NCI-H1694 treated with DMSO at 0.1 percent for 48 hours (cell line): Measurements from ENCODE around the gene SLFN13.
"Not testable (repeated sequence)": the region's sequence is repeated elsewhere in the genome, so short reads cannot be mapped to it uniquely, and the experiment has no call there.

Experiments
- DNase-seq: peaks from one replicate; lab custom pipeline; 2025; lab: John Stamatoyannopoulos, UW

SLFN13 gene, protein sequence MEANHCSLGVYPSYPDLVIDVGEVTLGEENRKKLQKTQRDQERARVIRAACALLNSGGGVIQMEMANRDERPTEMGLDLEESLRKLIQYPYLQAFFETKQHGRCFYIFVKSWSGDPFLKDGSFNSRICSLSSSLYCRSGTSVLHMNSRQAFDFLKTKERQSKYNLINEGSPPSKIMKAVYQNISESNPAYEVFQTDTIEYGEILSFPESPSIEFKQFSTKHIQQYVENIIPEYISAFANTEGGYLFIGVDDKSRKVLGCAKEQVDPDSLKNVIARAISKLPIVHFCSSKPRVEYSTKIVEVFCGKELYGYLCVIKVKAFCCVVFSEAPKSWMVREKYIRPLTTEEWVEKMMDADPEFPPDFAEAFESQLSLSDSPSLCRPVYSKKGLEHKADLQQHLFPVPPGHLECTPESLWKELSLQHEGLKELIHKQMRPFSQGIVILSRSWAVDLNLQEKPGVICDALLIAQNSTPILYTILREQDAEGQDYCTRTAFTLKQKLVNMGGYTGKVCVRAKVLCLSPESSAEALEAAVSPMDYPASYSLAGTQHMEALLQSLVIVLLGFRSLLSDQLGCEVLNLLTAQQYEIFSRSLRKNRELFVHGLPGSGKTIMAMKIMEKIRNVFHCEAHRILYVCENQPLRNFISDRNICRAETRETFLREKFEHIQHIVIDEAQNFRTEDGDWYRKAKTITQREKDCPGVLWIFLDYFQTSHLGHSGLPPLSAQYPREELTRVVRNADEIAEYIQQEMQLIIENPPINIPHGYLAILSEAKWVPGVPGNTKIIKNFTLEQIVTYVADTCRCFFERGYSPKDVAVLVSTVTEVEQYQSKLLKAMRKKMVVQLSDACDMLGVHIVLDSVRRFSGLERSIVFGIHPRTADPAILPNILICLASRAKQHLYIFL

GRCh38 chr17:35448214-35448898 is at the start of gene SLFN13:
Gene SLFN13 (minus strand): TSS chr17:35448766. CDS start chr17:35445680, 3,086 bp downstream.
- DNase-seq: no peak

GRCh38 chr17:35496451-35497290 is 48.1 kb upstream of the SLFN13 start:
- no peak for DNase-seq

DNA sequence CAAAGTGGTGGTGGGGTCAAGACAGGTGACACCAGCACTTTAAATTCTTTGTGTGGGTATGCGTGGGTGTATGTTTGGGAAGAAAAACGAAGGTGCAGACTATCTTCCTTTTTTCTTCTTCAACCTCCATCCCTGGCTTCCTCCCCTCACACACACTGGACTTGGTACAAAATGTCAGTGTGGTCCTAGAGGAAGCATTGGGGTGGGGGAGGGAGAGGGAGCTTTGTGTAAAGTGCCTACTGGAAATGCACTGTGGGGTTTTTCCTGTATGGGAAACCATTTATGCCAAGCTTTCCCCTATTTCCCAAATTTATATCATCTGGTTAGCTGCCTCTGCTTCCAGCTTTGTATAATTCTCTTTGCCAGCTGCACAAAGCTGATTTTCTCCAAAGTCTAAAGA is 44.5 kb upstream of the SLFN13 start:
- DNase-seq: no peak

DNA sequence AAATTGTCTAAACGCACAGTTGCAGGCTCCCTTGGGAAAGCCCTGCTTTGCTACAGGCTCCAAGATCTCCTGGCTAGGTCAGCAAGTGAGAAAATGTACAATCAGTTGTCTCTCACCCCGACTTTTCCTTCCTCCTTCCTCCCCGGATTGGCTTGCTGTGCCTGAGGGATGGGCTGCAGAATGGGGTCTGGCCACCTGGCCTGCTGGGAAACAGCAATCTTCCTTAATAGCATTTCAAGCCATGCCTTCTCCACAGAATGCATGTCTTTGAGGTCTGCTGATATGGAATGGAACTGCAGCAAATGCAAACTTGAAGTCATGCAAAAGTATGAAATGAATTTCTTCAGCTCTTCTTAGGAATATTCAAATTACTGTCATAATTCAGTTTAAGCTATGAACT is 42.9 kb upstream of the SLFN13 start:
- DNase-seq: no peak

- DNase-seq: no peak
These were observed 41.4 kb upstream of the SLFN13 start for GRCh38 chr17:35489944-35490343.

- no peak for DNase-seq
These were observed 40.4 kb upstream of the SLFN13 start for GRCh38 chr17:35488991-35489390.

GRCh38 chr17:35486920-35487732 is 38.6 kb upstream of the SLFN13 start:
- DNase-seq: no peak

GRCh38 chr17:35479271-35479670 is 30.7 kb upstream of the SLFN13 start:
- DNase-seq: no peak

DNA sequence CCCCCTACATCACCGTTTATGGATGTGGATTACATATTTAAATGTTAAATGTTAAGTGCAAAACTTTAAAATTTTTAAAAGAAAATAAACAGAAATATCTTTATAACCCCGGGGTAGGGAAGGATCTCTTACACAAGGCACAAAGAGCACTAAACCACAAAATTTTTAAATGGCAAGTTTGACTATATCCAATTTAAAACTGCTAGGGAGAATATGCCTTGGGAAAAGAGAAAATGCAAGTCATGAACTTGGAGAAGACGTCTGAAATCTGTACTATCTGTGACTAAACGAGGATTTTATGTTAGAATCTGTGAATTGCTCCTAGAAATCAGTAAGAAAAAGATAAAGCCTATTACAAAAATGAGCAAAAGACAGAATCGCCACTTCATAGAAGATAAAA is 28.7 kb upstream of the SLFN13 start:
- no peak for DNase-seq

DNA sequence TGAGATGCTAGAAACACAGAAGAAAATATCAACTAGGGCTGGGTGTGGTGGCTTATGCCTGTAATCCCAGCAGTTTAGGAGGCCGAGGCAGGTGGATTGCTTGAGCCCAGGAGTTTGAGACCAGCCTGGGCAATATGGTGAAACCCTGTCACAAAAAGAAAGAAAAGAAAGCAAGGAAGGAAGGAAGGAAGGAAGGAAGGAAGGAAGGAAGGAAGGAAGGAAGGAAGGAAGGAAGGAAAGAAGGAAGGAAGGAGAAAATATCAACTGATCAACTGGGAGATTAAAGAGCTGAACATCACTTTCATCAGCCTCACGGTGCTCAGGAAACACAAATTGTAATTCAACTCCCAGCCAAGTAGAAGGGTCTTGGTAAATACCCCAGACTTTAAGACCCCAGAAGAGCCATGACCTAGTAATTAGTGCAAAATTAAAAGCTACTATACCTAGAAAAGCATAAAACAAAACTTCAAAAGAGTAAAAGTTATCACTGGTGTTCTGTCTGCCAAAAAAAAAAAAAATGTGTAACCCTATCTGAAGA is 27.8 kb upstream of the SLFN13 start:
- no peak for DNase-seq

GRCh38 chr17:35468475-35468874 is 19.9 kb upstream of the SLFN13 start:
- no peak for DNase-seq

- no peak for DNase-seq
These were observed 19.3 kb upstream of the SLFN13 start for GRCh38 chr17:35467824-35468223.

DNA sequence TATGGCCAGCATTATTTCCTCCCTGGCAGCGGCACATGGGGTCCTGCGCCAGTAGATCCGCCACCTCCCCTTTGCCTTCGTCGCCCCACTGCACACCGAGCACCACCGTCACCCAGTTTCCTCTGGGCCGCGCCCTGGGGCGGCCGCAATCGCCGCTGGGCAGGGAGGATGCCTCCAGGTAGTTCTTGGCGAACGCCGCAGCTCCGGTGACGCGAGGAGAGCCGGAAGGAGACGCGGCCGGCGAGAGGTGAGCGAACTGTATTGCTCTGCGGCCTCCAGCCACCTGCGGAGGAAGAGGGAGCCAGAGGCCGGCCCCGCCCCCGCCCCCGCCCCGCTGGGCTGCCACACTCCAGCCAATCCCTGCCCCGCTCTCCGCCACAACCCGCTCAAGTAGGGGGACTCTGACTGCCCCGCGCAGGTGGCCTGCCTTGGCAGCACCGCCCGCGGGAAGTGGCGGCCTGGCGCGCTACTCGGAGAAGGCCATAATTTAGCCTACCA is 11.8 kb upstream of the SLFN13 start:
- DNase-seq: no peak

DNA sequence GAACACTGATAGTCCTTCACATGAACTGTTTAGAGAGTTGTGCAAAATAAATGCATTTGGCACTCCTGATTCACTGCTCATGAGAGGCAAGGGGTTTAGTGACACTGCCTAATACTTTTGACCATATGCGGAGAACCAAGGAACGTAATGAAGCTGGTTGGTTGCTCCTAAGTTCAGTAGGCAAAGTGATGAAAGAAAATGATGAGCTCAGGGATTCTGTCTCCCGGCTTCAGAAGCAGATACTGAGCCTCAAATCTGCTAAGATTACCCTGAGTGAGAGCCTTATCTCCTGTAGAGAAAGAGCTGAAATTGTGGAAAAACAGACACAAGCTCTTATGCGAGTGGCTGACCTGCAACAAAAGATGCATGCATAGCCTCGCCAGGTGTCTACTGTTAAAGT is 5.5 kb upstream of the SLFN13 start:
- not testable (repeated sequence) for DNase-seq

- DNase-seq: no peak
These were observed 4.6 kb upstream of the SLFN13 start for GRCh38 chr17:35453171-35453570.

GRCh38 chr17:35449371-35449931 is 885 bp upstream of the SLFN13 start:
- no peak for DNase-seq

- DNase-seq: no peak
These were observed 297 bp upstream of the SLFN13 start for GRCh38 chr17:35448899-35449227.

GRCh38 chr17:35447499-35447898 is 1.1 kb downstream of the SLFN13 start:
- DNase-seq: no peak

DNA sequence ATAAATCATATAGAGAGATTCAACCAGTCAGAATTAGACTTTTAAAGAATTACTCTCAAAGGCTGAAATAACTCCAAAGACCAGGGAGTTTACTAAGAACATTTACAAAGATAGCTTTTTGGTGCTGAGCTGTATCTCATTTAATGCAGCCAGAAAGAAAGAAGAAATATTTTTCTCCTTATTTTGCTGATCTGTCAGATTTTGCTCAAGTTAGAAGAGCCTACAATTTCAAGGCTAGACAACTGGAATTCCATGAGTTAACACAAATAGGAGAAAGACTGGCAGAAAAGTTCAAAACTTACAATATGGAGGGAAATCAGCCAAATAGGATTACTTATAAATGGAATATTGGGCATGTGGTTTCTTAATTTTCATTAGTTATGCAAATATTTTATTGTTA is 10.1 kb downstream of the SLFN13 start:
- no peak for DNase-seq
